Mammary epithelial cell (primary cell): Measurements from ENCODE around the gene NBAS.

Experiments used
- CTCF ChIP-seq, 2 donors: IDR thresholded peaks in 1 of 2; conservative IDR thresholded peaks in 1 of 2; 2 replicates each; pipeline ENCODE4 v1.5.1; 2011 to 2012; ENCODE audit warnings: inconsistent platforms in 2 of 2, low read length in 2 of 2, mild to moderate bottlenecking in 2 of 2, control low read depth in 1 of 2, low read depth in 1 of 2; ENCODE audit not compliant: insufficient read depth in 1 of 2; ENCODE audit errors: extremely low read depth in 1 of 2
- EZH2 ChIP-seq: IDR thresholded peaks from 2 replicates; pipeline ENCODE4 v1.6.1; 2012; ENCODE audit warnings: low read length, inconsistent platforms, borderline replicate concordance

- TF ChIP-seq CTCF (conservative IDR thresholded peaks at IDR 0.05 in 1 of 2, IDR thresholded peaks at IDR 0.05 in 1 of 2; ENCODE audit: extremely low read depth in 1 of 2, insufficient read depth in 1 of 2, low read depth in 1 of 2, low read length in 2 of 2) (no peak), EZH2 (no peak)
Measured at GRCh38 chr2:15426606-15427005, 134.5 kb downstream of the NBAS start.
